KMS-11 (cell line): ENCODE data around the gene ADPRH.

Source experiments
- H2AFZ ChIP-seq: fragments of 200-600 bp; sonication (generic); 2 replicates; pipeline ENCODE4 v1.6.1; 2016; ENCODE audit warnings: antibody characterized with exemption, mixed run types, low read depth
- H3K27ac ChIP-seq: fragments of 200-600 bp; sonication (generic); 2 replicates; pipeline ENCODE4 v1.6.1; 2016; ENCODE audit warnings: mild to moderate bottlenecking, mixed run types
- H3K27me3 ChIP-seq: fragments of 200-600 bp; sonication (generic); 2 replicates; pipeline ENCODE4 v1.6.1; 2017; ENCODE audit warnings: mild to moderate bottlenecking, low read depth, mixed run types, moderate library complexity; ENCODE audit not compliant: insufficient read depth
- H3K36me3 ChIP-seq: fragments of 200-600 bp; sonication (generic); 2 replicates; pipeline ENCODE4 v1.6.1; 2017; ENCODE audit warnings: mild to moderate bottlenecking, mixed run types; ENCODE audit not compliant: insufficient read depth
- H3K4me1 ChIP-seq: fragments of 200-600 bp; sonication (generic); 2 replicates; pipeline ENCODE4 v1.6.1; 2016; ENCODE audit warnings: mild to moderate bottlenecking, low read depth, mixed run types; ENCODE audit not compliant: poor library complexity, severe bottlenecking
- H3K4me2 ChIP-seq: fragments of 200-600 bp; sonication (generic); 2 replicates; pipeline ENCODE4 v1.7.0; 2016; ENCODE audit warnings: mild to moderate bottlenecking, mixed run types
- H3K4me3 ChIP-seq: fragments of 200-600 bp; sonication (generic); IDR thresholded peaks from 2 replicates; pipeline ENCODE4 v1.6.1; 2017; ENCODE audit warnings: low read depth, low read length, mixed read lengths; ENCODE audit not compliant: insufficient read depth
- H3K79me2 ChIP-seq: fragments of 200-600 bp; sonication (generic); 2 replicates; pipeline ENCODE4 v1.6.1; 2016; ENCODE audit warnings: low read depth, mixed run types; ENCODE audit not compliant: insufficient read depth
- H3K9ac ChIP-seq: fragments of 200-600 bp; sonication (generic); 2 replicates; pipeline ENCODE4 v1.6.1; 2016; ENCODE audit warnings: mild to moderate bottlenecking, mixed run types
- H4K20me1 ChIP-seq: fragments of 200-600 bp; sonication (generic); 2 replicates; pipeline ENCODE4 v1.6.1; 2016; ENCODE audit warnings: mild to moderate bottlenecking, mixed run types; ENCODE audit not compliant: insufficient read depth
- CTCF ChIP-seq: fragments of 200-600 bp; sonication (generic); conservative IDR thresholded peaks from 2 replicates; pipeline ENCODE4 v1.6.1; 2017; ENCODE audit warnings: low read depth, mild to moderate bottlenecking, antibody characterized with exemption, low read length, moderate library complexity, mixed read lengths

The ADPRH gene

GRCh38 chr3:119570229-119570628, 9.1 kb upstream of the ADPRH start:
- H2AFZ ChIP-seq = peak overlapping the region; percentile 13; the same call in 1 of the 2 replicates
- H3K9ac ChIP-seq = no peak overlapping the region
- H3K27me3 ChIP-seq = no peaks in the 10 kb centered on the region
- H3K4me2 ChIP-seq = peak overlapping the region; percentile 49; the same call in 1 of the 2 replicates
- H3K4me1 ChIP-seq = peaks cover 41% of the 10 kb centered on the region
- H3K27ac ChIP-seq = peak overlapping the region; percentile 29
- no peaks in the 10 kb centered on the region for H3K79me2 ChIP-seq
- no peak overlapping the region for H3K4me3 ChIP-seq
- H3K36me3 ChIP-seq = no peaks in the 10 kb centered on the region
- H4K20me1 ChIP-seq = no peaks in the 10 kb centered on the region
- TF ChIP-seq CTCF = no peak

GRCh38 chr3:119571230-119571629, 8.1 kb upstream of the ADPRH start:
- no peak overlapping the region for H3K27ac ChIP-seq
- no peak overlapping the region for H3K4me3 ChIP-seq
- TF ChIP-seq CTCF = no peak
- no peak overlapping the region for H2AFZ ChIP-seq
- H4K20me1 ChIP-seq = no peaks in the 10 kb centered on the region
- H3K36me3 ChIP-seq = no peaks in the 10 kb centered on the region
- no peaks in the 10 kb centered on the region for H3K27me3 ChIP-seq
- H3K4me2 ChIP-seq = no peak overlapping the region
- no peaks in the 10 kb centered on the region for H3K79me2 ChIP-seq
- H3K9ac ChIP-seq = no peak overlapping the region
- H3K4me1 ChIP-seq = peaks cover 33% of the 10 kb centered on the region

- TF ChIP-seq CTCF = no peak
- H3K9ac ChIP-seq = no peak overlapping the region
- no peak overlapping the region for H3K27ac ChIP-seq
- peaks cover 29% of the 10 kb centered on the region for H3K4me1 ChIP-seq
- H3K4me2 ChIP-seq = no peak overlapping the region
- H2AFZ ChIP-seq = no peak overlapping the region
- no peaks in the 10 kb centered on the region for H3K36me3 ChIP-seq
- H4K20me1 ChIP-seq = no peaks in the 10 kb centered on the region
- H3K79me2 ChIP-seq = no peaks in the 10 kb centered on the region
- no peak overlapping the region for H3K4me3 ChIP-seq
- no peaks in the 10 kb centered on the region for H3K27me3 ChIP-seq
Observed at GRCh38 chr3:119571688-119572087, 7.6 kb upstream of the ADPRH start.

GRCh38 chr3:119575507-119575906, 3.8 kb upstream of the ADPRH start:
- Histone ChIP-seq H3K27ac (no peak overlapping the region), H3K4me1 (peaks cover 6% of the 10 kb centered on the region), H3K4me2 (no peak overlapping the region), H3K79me2 (no peaks in the 10 kb centered on the region), H3K27me3 (no peaks in the 10 kb centered on the region; the same call in 1 of the 2 replicates), H2AFZ (no peak overlapping the region), H3K4me3 (no peak overlapping the region), H4K20me1 (no peaks in the 10 kb centered on the region), H3K36me3 (no peaks in the 10 kb centered on the region), H3K9ac (no peak overlapping the region)
- no peak for TF ChIP-seq CTCF
